ENCODE measurements around the gene TRIM54. TPM values are rescaled to one million over a fixed set of nuclear protein-coding genes. Genes with fewer than 3 reads are reported as not detected.

The TRIM54 gene
- total and polyA plus RNA-seq, 2 donors (not counting 3 experiments of a cell fraction or from before 2014, with no cell fraction given): 0.51 to 1.7 TPM

DNA sequence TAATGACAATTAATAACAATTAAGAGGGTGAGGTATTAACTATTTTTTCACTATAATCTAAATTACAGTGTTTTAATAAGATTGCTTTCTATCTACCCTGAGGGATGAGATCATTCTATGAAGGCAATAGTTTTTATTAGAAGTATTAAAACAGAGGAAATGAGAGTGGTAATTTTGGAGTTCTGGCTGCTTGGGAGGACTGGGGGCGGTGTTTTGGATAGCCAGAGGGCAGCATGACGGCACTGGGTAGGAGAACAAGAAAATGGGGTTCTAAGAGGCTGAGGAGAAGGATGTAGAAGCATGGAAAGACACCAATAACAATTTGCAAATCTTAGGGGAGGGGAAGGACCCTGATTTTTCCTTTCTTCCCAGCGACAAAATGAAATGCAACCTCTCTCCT lies 12.1 kb upstream of the TRIM54 start:
- H3K27ac ChIP-seq (ENCODE audit: insufficient read depth, low read depth, low read length): no peak overlapping the region
- no peaks in the 10 kb centered on the region for H4K20me1 ChIP-seq (replicated peaks; ENCODE audit: control insufficient read depth, extremely low read depth, insufficient read depth, low read length)
- H3K4me2 ChIP-seq (ENCODE audit: insufficient read depth, low read length): no peak overlapping the region
- no peak overlapping the region for H3K4me3 ChIP-seq (replicated peaks in 1 of 3; ENCODE audit: insufficient read depth in 1 of 3, low read depth in 1 of 3, low read length in 3 of 3)
- BruUV-seq (replicated peaks): no TSS peak
- H2AFZ ChIP-seq (ENCODE audit: low read depth, low read length): no peak overlapping the region
- dilution Hi-C loops (cut with MboI; ENCODE audit: extremely low pct_ligation_motif_present, low sequenced_read_pairs) (no loop called here), intact Hi-C loops (cut with micrococcal nuclease) (no loop called here)
- no peaks in the 10 kb centered on the region for H3K4me1 ChIP-seq (ENCODE audit: control insufficient read depth, extremely low read depth, insufficient read depth, low read length)
- ChIA-PET POLR2A (no interaction called here), CTCF (interaction anchor here (0.9 to 3.3 kb wide), 3 partner anchors 10 to 100 kb away, joined by 3 to 30 read pairs (median 13); no protein-coding TSS in a partner anchor)
- FAIRE-seq (no peak), DNase-seq (ENCODE audit: low read depth, low spot score) (no peak)
- H3K9me1 ChIP-seq (replicated peaks; ENCODE audit: control insufficient read depth, extremely low read depth, insufficient read depth, low read length): no peaks in the 10 kb centered on the region
- TF ChIP-seq EZH2 (IDR thresholded peaks at IDR 0.05; ENCODE audit: borderline replicate concordance, low read depth, low read length, severe bottlenecking) (no peak), POLR2A (IDR thresholded peaks at IDR 0.05; ENCODE audit: low read depth, low read length) (no peak), MAX (IDR thresholded peaks at IDR 0.05; ENCODE audit: insufficient read depth, insufficient read length) (no peak), MYC (IDR thresholded peaks at IDR 0.05; ENCODE audit: low read depth, low read length) (no peak), GATA2 (IDR thresholded peaks at IDR 0.05; ENCODE audit: insufficient read depth, insufficient read length, low read depth, low read length) (no peak), CTCF (IDR thresholded peaks at IDR 0.05; ENCODE audit: extremely low read depth in 1 of 2, insufficient read depth in 1 of 2, low read depth in 1 of 2, low read length in 2 of 2) (no peak), FOS (IDR thresholded peaks at IDR 0.05; ENCODE audit: borderline replicate concordance, insufficient read depth, low read length) (no peak), POLR2AphosphoS5 (IDR thresholded peaks at IDR 0.05; ENCODE audit: insufficient read depth, low read depth, low read length) (no peak), JUN (IDR thresholded peaks at IDR 0.05; ENCODE audit: borderline replicate concordance, insufficient read depth, insufficient read length, low read depth) (no peak)
- H3K36me3 ChIP-seq (ENCODE audit: control insufficient read depth in 2 of 2, extremely low read depth in 1 of 2, insufficient read depth in 2 of 2, low read length in 2 of 2): no peaks in the 10 kb centered on the region
- H3K27me3 ChIP-seq (ENCODE audit: control insufficient read depth in 2 of 2, insufficient read depth in 2 of 2, low read length in 2 of 2): peaks cover 8% of the 10 kb centered on the region in 2 experiments
- no peaks in the 10 kb centered on the region for H3K9me3 ChIP-seq (replicated peaks; ENCODE audit: control insufficient read depth, insufficient read depth, low read length)
- no peaks in the 10 kb centered on the region for H3K79me2 ChIP-seq (ENCODE audit: control insufficient read depth, insufficient read depth, low read length)
- no peak overlapping the region for H3K9ac ChIP-seq (replicated peaks; ENCODE audit: extremely low read depth, insufficient read depth, low read length)
